Measurements from ENCODE around the gene ABCA5. TPM values are rescaled to one million over a fixed set of nuclear protein-coding genes. Genes with fewer than 3 reads are reported as not detected.

ABCA5 gene
- total RNA-seq, 2 experiments from 2014 or later, result 12.8 to 17.5 TPM

- no peaks in the 10 kb centered on the region for H3K36me3 Mint-ChIP-seq
- no peak overlapping the region for H3K4me3 Mint-ChIP-seq
Observed at GRCh38 chr17:69342896-69343644, 16.1 kb upstream of the ABCA5 start.

GRCh38 chr17:69339937-69340336 lies 13.0 kb upstream of the ABCA5 start:
- no peak overlapping the region for H3K4me3 Mint-ChIP-seq
- ATAC-seq (no peak), DNase-seq (no peak)
- H3K4me1 Mint-ChIP-seq, result peaks cover 5% of the 10 kb centered on the region
- CTCF ChIA-PET, result interaction anchor here (0.8 kb wide), 1 partner anchor 14 kb away, joined by 3 read pairs; no protein-coding TSS in a partner anchor
- H3K27me3 Mint-ChIP-seq, result peaks cover 6% of the 10 kb centered on the region
- H3K27ac Mint-ChIP-seq, result no peak overlapping the region
- H3K9me3 Mint-ChIP-seq (ENCODE audit: low read depth), result no peaks in the 10 kb centered on the region
- H3K36me3 Mint-ChIP-seq, result no peaks in the 10 kb centered on the region

More at GRCh38 chr17:69342896-69343644, 16.1 kb upstream of the ABCA5 start:
- H3K9me3 Mint-ChIP-seq (ENCODE audit: low read depth), result no peaks in the 10 kb centered on the region
- H3K27me3 Mint-ChIP-seq, result peaks cover 6% of the 10 kb centered on the region
- ATAC-seq (no peak), DNase-seq (no peak)
- no peak overlapping the region for H3K27ac Mint-ChIP-seq
- CTCF ChIA-PET, result no interaction called here
- H3K4me1 Mint-ChIP-seq, result no peaks in the 10 kb centered on the region

- CTCF ChIA-PET, result no interaction called here
- no peak for ATAC-seq
- Mint-ChIP-seq H3K27ac (no peak overlapping the region), H3K36me3 (no peaks in the 10 kb centered on the region), H3K9me3 (ENCODE audit: low read depth) (no peaks in the 10 kb centered on the region), H3K27me3 (peaks cover 16% of the 10 kb centered on the region), H3K4me1 (peaks cover 5% of the 10 kb centered on the region), H3K4me3 (no peak overlapping the region)
- no peak for DNase-seq
Observed at GRCh38 chr17:69336996-69337395, 10.1 kb upstream of the ABCA5 start.

- no peak overlapping the region for H3K4me3 Mint-ChIP-seq
- no peak for DNase-seq
- no peak for ATAC-seq
- no peak overlapping the region for H3K27ac Mint-ChIP-seq
- no peaks in the 10 kb centered on the region for H3K9me3 Mint-ChIP-seq (ENCODE audit: low read depth)
- no peaks in the 10 kb centered on the region for H3K36me3 Mint-ChIP-seq
- CTCF ChIA-PET, result interaction anchor here (1.6 to 2.3 kb wide), 2 partner anchors 10 to 188 kb away, joined by 8 to 9 read pairs; partner anchors contain the start of gene ABCA5
- peaks cover 19% of the 10 kb centered on the region for H3K27me3 Mint-ChIP-seq
- H3K4me1 Mint-ChIP-seq, result peaks cover 5% of the 10 kb centered on the region
Observed at GRCh38 chr17:69336580-69336979, 9.6 kb upstream of the ABCA5 start.

GRCh38 chr17:69335058-69335457 lies 8.1 kb upstream of the ABCA5 start:
- CTCF ChIA-PET, result interaction anchor here (0.8 to 3.0 kb wide), 11 partner anchors 9 to 272 kb away, joined by 3 to 21 read pairs (median 3); partner anchors contain the start of genes ABCA5 and MAP2K6
- no peak for DNase-seq
- peaks cover 5% of the 10 kb centered on the region for H3K4me1 Mint-ChIP-seq
- H3K9me3 Mint-ChIP-seq (ENCODE audit: low read depth), result no peaks in the 10 kb centered on the region
- ATAC-seq, result peak; percentile 39
- H3K27me3 Mint-ChIP-seq, result peaks cover 26% of the 10 kb centered on the region
- no peak overlapping the region for H3K27ac Mint-ChIP-seq
- no peaks in the 10 kb centered on the region for H3K36me3 Mint-ChIP-seq
- peak overlapping the region; percentile 58 for H3K4me3 Mint-ChIP-seq

- peaks cover 5% of the 10 kb centered on the region for H3K36me3 Mint-ChIP-seq
- CTCF ChIA-PET, result interaction anchor here (0.9 to 3.0 kb wide), 4 partner anchors 11 to 192 kb away, joined by 3 to 21 read pairs (median 4); no protein-coding TSS in a partner anchor
- no peak overlapping the region for H3K27ac Mint-ChIP-seq
- H3K9me3 Mint-ChIP-seq (ENCODE audit: low read depth), result no peaks in the 10 kb centered on the region
- H3K27me3 Mint-ChIP-seq, result peaks cover 29% of the 10 kb centered on the region
- peaks cover 5% of the 10 kb centered on the region for H3K4me1 Mint-ChIP-seq
- no peak for DNase-seq
- H3K4me3 Mint-ChIP-seq, result no peak overlapping the region
- no peak for ATAC-seq
Observed at GRCh38 chr17:69333561-69333960, 6.6 kb upstream of the ABCA5 start.

- H3K27me3 Mint-ChIP-seq, result peaks cover 29% of the 10 kb centered on the region
- H3K9me3 Mint-ChIP-seq (ENCODE audit: low read depth), result no peaks in the 10 kb centered on the region
- peaks cover 7% of the 10 kb centered on the region for H3K36me3 Mint-ChIP-seq
- peaks cover 14% of the 10 kb centered on the region for H3K4me1 Mint-ChIP-seq
- H3K27ac Mint-ChIP-seq, result no peak overlapping the region
- no peak overlapping the region for H3K4me3 Mint-ChIP-seq
- no peak for ATAC-seq
- CTCF ChIA-PET, result no interaction called here
- DNase-seq, result no peak
Observed at GRCh38 chr17:69331756-69332155, 4.8 kb upstream of the ABCA5 start.

- no peak for DNase-seq
- H3K27ac Mint-ChIP-seq, result peak overlapping the region; percentile 92
- H3K4me1 Mint-ChIP-seq, result peaks cover 28% of the 10 kb centered on the region
- H3K9me3 Mint-ChIP-seq (ENCODE audit: low read depth), result no peaks in the 10 kb centered on the region
- peaks cover 9% of the 10 kb centered on the region for H3K27me3 Mint-ChIP-seq
- H3K36me3 Mint-ChIP-seq, result peaks cover 8% of the 10 kb centered on the region
- CTCF ChIA-PET, result interaction anchor here (0.8 to 2.0 kb wide), 9 partner anchors 9 to 94 kb away, joined by 3 to 9 read pairs (median 3); no protein-coding TSS in a partner anchor
- ATAC-seq, result no peak
- H3K4me3 Mint-ChIP-seq, result peak overlapping the region; percentile 93
Observed at GRCh38 chr17:69326377-69327059, 415 bp downstream of the ABCA5 start.

GRCh38 chr17:69325518-69326376 lies 1.2 kb downstream of the ABCA5 start:
- Mint-ChIP-seq H3K36me3 (peaks cover 12% of the 10 kb centered on the region), H3K27ac (no peak overlapping the region), H3K4me1 (peaks cover 28% of the 10 kb centered on the region), H3K9me3 (ENCODE audit: low read depth) (no peaks in the 10 kb centered on the region), H3K27me3 (peaks cover 3% of the 10 kb centered on the region), H3K4me3 (peak overlapping the region; percentile 93)
- DNase-seq (no peak), ATAC-seq (no peak)
- CTCF ChIA-PET, result interaction anchor here (1.1 to 2.0 kb wide), 6 partner anchors 10 to 95 kb away, joined by 3 to 9 read pairs (median 4); no protein-coding TSS in a partner anchor

GRCh38 chr17:69323806-69324205 lies 3.1 kb downstream of the ABCA5 start:
- ATAC-seq (no peak), DNase-seq (no peak)
- CTCF ChIA-PET, result interaction anchor here (1.0 to 1.2 kb wide), 2 partner anchors 11 to 69 kb away, joined by 3 read pairs; no protein-coding TSS in a partner anchor
- Mint-ChIP-seq H3K9me3 (ENCODE audit: low read depth) (no peaks in the 10 kb centered on the region), H3K4me1 (peaks cover 32% of the 10 kb centered on the region), H3K4me3 (no peak overlapping the region), H3K27me3 (no peaks in the 10 kb centered on the region), H3K27ac (no peak overlapping the region), H3K36me3 (peaks cover 8% of the 10 kb centered on the region)

GRCh38 chr17:69320908-69321238 lies 6.1 kb downstream of the ABCA5 start:
- CTCF ChIA-PET, result no interaction called here
- Mint-ChIP-seq H3K9me3 (ENCODE audit: low read depth) (no peaks in the 10 kb centered on the region), H3K4me1 (peaks cover 16% of the 10 kb centered on the region), H3K27me3 (no peaks in the 10 kb centered on the region), H3K36me3 (peaks cover 5% of the 10 kb centered on the region), H3K27ac (no peak overlapping the region), H3K4me3 (no peak overlapping the region)
- ATAC-seq (no peak), DNase-seq (no peak)

GRCh38 chr17:69320210-69320907 lies 6.6 kb downstream of the ABCA5 start:
- H3K27me3 Mint-ChIP-seq, result no peaks in the 10 kb centered on the region
- ATAC-seq (no peak), DNase-seq (no peak)
- no peak overlapping the region for H3K4me3 Mint-ChIP-seq
- CTCF ChIA-PET, result interaction anchor here (0.9 kb wide), 1 partner anchor 13 kb away, joined by 3 read pairs; no protein-coding TSS in a partner anchor
- H3K4me1 Mint-ChIP-seq, result peaks cover 11% of the 10 kb centered on the region
- H3K27ac Mint-ChIP-seq, result no peak overlapping the region
- H3K36me3 Mint-ChIP-seq, result peaks cover 5% of the 10 kb centered on the region
- no peaks in the 10 kb centered on the region for H3K9me3 Mint-ChIP-seq (ENCODE audit: low read depth)
